Measurements from ENCODE around the gene DYRK1A.

The DYRK1A gene

DNA sequence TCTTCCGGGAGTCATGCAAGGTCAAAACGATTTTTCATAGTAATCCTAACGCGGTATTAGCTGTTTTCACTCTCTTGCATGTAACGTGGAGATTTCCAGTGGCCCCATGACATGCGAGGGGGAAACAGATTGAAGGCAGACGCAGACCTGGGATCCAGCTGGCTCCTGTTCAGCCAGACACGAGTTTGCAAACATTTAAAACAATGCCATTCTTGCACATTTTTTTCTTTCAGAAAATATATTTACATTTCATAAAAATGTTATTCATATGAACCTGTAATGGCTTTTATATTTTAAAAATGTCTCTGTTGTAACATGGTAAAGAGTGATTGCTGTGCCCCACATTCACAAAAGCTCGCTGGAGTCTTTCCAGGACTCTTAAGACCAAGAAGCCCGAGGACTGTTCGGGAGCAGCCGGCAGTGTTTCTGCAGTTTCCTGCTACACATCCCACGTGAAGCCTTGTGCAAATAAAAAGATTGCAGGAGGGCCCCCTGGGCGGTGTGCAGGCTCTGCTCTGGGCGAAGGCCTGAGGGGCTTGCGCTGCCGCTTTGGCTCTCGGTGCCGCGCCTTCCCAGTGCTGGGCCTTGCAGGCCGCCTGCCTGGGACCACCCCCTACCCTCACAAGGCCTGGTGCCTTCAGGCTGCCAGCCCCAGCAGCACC lies 184.9 kb downstream of the DYRK1A start:
- DNase-seq = peak; percentile 52

DNA sequence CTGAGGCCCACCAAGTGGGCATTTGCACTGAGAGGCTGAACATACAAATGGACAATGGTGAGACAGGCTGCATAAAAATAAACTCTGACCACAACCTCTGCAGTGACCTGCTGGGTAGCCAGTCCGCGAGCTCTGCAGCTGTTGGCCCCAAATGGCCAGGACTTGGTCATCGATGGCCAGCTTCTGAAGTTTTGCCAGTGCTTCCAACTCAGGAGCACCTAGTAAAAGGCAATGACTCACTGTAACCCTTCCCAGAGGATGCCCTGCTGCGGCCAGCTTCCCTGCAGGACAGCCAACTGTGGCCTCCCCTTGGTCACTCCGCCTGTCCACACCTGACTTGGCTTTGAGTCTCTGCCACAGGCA lies 185.4 kb downstream of the DYRK1A start:
- no peak for DNase-seq

DNA sequence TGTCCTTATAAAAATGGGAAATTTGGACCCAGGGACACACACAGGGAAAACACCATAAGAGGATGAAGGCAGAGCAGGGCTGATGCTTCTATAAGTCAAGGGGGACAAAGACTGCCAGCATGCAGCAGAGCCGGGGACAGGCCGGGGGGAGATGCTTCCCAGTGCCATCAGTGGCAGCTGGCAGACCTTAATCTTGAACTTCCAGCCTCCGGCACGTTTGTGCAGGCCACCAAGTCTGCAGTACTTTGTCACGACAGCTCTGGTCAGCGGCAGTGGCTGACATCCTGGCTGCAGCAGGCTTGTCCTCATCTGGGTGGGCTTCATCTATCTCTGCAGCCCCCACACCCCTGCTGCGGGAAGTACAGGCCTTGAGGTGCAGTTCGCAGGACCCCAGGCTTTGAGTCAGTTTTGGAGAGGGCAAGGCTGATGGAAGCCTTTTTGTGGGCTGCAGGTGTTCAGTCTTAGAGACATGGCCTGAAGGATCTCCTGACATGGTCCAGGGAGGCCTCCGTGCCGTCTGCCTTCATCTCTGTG lies 186.0 kb downstream of the DYRK1A start:
- no peak for DNase-seq

DNA sequence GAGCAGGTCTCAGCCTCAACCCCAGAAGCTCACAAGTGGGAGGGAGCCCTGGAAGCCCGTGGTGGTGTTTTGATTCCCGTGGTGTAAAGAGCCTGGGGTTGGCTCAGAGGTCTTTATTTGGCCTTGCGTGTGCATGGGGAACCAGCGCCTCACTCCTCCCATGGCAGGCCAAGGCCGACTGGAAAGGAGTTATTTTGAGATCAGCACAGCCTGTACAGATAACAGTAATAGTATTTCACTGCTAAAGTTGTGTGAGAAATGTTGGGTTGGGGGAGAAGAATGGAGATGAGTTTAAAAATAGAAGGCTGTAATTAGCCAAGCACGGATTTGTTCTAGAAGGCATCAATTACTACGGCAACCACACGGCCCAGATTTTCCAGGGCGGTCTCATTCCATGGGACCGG lies 186.5 kb downstream of the DYRK1A start:
- DNase-seq = no peak

DNA sequence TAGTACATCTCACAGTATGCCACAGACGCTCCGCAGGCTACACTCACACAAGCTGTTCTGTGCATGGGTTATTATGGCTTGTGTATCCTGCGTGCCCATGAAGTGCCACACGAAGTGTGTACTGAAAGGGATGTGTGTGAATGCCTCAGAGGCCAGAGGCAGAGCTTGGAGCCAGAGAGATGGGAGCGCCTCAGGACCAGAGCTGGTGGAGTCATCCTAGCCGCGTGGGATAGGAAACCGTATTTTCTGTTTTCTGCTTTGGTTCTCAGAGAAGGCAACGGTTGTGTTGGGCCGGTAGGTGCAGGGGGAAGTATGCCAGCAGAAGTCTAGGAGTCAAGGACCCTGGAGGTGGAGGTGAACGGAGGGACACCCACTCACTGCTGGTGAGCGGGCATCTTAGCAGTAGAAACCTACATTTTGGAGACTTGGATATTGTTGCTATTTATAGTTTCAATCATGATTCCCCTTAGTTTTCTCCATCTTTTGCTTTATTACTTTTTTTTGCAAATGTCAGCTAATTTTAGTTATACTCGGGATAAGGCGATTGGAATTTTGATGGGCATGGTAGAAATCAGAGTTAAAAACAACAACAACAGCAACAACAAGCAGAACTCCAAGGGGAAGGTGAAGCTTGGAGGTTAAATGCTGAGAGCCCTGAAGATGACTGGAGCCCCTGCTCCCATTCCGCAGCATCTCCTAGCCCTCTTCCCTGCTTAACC lies 188.2 kb downstream of the DYRK1A start:
- DNase-seq = no peak

DNA sequence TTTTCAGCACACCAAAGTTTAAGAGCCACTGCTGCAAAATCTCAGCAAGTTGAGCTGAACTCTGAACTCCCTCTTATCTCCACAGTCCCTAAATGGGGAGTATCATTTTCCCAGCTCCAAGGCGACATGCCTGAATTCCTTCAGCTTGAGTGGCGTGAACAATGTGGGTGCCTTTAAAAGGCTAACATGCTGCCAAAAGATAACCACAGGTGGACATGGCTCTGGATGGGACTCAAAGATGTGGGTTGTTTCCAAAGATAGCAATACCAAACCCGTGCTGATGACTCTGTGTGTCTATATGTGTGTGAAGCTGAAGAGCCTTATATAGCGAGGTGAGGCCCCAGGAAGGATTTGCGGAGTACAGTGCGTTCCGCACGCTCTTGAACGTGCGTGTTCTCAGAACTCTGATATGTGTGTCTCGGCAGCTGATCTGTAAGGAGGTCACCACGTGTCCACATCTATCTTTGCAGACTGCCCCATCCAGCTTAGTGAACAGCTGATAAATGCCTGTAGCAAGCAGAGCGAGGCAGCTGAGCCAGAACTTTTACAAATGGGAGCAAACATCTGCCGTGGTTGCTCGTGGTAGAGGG lies 189.2 kb downstream of the DYRK1A start:
- DNase-seq = no peak

DNA sequence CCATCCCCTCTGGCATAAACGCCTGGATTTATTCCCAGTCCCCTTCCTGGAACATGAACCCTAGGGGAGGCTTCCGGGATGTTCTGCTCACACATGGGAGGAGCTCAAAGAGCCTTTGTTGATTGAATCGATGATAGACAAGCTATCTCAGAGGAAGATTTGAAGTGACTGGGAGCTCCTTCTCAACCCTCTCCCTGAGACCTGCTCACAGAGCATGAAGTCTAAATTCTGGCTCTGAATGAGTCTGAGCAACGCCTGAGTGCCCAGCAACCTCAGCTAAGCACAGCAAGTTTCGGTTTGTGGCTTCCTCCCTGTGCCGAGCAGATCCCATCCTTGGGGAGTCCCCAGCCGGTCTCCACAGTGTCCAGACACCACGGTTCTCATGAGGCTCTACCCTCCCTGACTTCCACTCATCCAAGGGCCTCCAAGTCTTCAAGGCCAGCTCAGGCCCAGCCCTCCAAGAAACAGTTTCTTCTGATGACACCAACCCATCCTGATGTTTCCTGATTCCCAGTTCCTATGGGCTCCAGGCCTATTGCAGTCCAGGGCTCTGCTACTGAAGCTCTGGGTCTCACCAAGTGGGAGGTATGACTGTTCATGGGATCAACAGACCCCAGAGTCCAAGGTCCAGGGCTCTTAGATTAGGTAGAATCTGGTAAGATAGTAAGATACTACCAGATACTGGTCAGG lies 190.8 kb downstream of the DYRK1A start:
- DNase-seq = no peak

DNA sequence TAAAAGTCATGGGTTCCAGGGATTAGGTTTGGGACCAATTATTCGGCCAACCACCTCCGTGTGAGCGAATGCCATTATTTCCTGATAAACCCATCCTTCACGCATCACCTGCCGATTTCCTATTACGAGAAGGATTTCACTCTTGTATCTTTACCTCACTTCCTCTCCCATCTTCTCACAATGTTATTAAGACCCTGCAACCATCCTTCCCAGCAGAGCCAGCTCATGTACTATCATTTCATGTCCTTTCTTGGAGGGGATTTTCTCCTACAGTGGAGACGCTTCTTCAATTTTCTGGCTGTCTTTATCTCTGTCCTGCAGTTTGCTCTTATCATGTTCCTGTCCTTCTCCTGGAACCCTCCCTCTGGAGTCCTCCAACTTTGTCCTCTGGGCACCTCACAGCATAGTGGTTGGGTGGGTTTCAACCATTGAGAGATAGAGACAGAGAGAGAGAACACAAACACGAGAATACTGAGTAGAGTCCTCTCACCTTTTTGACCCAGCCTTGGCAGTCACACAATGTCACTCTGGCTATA lies 192.2 kb downstream of the DYRK1A start:
- no peak for DNase-seq

DNA sequence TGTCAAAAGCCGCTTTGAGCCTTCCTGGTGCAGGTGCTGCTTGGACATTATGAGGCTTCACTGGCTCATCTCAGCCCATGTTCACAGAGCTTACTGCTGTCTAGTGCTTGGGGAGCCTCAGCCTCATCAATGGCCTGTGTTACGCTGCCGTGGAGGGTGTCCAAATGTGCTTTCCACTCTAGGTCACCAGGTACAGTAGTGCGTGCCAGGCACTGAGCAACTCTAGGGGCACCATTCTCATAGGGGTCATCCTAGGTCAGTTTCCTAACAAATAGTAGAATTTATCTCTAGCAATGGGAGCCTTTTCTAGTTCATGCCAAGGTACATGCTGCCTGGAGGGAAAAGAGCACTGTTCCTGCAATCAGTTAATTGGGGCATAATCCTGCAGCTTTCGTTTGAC lies 193.8 kb downstream of the DYRK1A start:
- no peak for DNase-seq

DNA sequence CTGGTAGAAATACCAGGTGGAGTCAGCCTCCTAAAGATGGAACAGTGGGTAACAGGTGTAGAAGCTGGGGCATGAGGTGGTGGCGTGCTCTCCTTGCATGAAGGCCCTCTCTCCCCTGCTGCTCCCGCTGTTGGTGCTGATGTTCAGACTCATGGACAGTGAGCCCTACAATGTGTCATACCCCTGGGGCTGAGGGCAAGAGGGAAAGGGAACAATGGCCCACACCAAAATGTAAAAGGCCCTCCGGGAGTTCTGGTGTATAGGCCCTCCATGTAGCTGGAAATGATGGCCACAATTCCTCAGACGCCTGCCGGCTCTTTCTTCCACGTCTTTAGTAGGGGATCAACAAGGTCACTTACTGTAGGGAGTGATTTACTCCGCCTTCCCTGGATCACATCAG lies 194.9 kb downstream of the DYRK1A start:
- DNase-seq = no peak

DNA sequence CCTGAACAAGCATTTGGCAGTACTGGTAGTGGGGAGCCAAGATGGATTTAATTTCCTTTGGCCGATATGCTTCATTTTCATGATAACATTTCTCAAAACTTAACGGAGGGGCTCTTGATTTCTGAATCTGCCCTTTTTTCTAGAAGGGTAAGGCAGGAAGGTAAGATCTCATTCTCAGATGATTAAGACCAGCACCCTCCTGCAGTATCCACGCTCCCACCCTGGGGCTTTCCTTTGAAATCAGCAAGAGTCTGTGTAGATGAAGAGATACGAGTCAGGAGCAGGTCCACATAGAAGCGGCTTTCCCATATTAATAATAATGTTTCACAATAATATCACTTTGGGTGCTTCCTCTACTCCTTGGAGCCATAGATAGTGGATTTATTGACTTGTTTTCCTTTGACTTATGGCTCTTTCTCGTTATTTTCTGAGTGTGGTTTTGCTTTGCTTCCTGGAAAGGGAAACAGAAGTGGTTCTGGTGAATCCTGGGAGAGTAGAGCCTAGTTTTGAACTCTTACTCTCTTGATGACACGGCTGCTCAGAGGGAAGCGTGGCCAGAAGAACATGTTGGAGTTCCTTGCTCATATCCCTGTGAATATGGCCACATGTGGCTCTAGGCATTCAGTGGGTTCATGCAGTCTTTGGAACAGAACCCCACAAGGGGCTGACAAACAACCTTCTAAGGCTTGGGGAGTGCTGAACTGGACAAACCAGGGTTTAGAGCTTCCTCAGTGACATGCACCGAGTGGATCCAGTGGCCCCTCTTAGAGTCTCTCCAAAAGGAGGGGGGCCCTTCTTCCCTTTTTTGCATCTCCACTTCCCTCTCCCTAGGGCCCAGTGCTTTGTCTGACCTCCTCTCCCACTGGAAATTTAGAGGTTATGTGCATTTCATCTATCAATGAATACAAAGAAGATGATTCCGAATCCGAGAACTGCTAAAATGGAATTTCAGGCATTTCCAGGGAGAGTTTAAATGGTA lies 195.7 kb downstream of the DYRK1A start:
- DNase-seq = no peak

DNA sequence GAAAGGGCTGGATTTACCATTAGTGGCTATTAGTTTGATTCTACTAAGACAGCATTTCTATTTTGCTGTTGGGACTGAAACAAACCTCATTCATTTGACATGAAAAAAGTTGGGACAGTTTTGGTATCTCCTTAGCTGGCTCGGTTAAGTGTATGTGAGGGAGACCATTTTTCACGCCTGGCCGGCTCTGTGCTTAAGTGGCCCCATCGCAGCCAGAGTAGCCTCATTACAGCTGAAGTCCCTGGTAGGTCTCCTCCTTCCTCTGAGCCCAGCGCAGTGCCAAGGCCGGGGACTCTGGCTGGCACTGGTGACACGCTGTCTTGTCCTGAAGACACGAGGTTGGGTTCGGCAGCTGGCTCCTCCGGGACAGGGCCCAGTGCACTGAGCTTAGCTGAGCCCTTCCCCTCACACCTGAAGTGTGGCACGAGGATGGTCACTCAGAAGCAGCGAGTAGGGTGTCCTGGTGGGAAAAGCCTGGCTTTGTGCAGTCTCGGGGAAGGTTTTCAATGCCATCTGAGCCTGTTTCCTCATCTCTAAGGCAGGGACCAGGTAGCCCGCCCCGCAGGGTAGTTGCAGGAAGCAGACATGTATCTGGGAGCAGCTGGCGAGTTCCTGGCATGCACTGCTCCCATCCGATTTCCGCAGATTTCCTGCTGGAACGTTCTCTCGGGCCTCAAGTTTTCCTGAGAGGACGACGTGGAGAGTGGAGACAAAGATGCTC lies 196.5 kb downstream of the DYRK1A start:
- no peak for DNase-seq

DNA sequence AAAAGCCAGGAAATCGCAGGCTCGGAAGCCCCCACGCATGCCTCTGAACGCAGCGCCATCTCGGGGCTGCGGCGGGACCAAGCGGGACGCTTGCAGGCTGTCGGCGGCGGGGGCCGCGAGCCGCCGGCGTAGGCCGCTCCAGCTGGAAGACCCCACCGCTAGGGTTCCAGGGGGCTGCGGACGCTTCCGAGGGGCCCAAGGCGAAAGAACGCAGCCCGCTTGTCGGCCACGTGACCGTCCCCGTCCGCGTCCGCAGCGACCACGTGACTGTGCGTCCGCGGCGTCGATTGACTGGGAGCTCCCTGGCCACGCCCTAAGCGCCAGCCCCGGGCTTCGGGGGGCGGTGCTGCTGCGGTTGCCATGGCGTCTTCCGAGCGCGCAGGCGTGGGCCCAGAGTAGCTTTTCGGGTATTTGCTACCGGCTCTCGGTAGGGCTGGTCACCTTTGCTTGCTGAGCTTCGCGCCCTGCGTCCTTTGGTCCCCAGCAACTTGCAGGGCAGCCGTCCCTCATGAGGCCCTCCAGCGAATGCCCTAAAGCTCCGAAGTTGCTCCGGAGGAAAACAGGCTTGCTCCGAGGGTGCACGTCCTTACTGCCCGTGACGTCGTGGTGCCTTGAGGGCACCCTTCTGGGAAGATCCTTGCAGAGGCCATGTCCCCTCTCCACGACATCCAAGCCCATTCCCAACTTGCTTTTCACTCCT lies 197.2 kb downstream of the DYRK1A start:
- peak; percentile 95 for DNase-seq

DNA sequence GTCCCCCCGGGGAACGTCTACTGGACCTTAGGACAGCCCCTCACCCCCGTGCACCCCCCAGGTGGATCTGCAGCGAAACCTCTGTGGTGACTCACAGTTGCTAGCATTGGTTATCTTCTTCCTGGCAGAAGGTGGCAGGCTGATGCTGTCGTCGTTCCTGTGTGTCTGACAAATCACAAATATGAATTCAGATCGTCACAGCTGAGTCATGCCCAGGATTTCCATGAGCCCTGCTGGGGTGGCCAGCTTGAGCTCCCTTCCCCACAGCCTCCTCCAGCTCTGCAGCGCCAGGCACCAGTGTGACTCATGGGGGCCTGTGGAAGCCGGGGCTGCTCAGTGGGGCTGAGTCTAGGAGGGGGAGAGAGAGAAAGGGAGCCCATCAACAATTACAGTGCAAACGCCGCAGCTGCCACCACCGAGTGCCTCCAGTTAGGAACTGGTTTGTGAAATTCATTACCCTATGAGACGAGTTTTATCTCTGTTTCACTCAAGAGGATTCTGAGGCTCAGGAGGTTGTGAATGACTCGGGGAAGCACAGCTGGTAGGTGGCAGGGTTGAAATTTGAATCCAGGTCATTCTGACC lies 197.9 kb downstream of the DYRK1A start:
- DNase-seq = peak; percentile 68

DNA sequence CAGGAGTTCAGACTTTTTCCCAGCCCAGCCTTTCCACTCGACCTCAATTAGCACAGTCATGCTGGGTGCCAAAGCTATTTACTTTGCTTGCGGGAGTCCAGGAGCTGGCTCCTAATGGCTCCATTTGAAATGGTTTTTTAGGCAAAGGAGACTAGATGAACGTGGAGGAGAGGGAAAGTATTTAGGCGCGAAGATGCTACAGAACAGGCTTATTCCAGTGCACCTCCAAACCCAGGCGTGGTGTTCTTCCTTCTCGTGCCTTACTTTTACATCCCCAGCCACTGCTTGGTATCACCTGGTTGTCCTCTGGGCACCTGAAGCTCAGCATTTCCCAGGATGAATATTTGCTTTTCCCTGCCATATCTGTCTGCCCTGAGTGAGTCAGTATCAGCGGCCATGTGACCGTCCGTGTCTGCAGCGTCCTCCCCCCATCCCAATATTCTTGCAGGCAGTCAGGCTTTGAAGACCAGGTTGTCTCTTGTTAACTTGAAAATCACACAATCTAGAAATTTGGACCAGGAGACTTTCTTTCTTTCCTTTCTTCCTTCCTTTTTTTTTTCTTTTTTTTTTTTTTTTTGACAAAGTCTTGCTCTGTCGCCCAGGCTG lies 198.5 kb downstream of the DYRK1A start:
- DNase-seq = no peak

DNA sequence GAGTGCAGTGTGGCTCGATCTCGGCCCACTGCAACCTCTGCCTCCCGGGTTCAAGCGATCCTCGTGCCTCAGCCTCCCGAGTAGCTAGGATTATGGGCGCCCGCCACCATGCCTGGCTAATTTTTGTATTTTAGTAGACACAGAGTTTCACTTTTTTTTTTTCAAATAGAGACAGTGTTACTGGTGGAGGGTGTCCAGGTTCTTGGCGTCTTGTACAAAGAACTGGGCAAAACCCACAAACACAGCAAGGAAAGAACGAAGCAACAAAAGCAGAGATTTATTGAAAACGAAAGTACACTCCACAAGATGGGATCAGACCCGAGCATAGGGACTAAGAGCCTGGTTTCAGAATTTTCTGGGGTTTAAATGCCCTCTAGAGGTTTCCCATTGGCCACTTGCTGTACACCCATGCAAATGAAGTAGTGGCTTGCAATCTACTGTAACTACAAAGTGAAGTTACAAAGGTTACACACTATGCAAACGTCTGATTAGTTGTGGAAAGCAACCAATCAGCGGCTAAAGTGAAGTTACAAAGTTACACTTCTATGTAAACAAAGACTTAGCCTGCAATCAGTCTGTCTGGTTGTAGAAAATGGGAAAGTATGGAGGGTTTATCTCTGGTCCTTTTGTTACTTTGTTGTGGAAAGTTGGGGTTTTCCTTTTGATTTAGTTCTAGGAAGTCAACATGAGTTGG lies 199.1 kb downstream of the DYRK1A start:
- DNase-seq = no peak

DNA sequence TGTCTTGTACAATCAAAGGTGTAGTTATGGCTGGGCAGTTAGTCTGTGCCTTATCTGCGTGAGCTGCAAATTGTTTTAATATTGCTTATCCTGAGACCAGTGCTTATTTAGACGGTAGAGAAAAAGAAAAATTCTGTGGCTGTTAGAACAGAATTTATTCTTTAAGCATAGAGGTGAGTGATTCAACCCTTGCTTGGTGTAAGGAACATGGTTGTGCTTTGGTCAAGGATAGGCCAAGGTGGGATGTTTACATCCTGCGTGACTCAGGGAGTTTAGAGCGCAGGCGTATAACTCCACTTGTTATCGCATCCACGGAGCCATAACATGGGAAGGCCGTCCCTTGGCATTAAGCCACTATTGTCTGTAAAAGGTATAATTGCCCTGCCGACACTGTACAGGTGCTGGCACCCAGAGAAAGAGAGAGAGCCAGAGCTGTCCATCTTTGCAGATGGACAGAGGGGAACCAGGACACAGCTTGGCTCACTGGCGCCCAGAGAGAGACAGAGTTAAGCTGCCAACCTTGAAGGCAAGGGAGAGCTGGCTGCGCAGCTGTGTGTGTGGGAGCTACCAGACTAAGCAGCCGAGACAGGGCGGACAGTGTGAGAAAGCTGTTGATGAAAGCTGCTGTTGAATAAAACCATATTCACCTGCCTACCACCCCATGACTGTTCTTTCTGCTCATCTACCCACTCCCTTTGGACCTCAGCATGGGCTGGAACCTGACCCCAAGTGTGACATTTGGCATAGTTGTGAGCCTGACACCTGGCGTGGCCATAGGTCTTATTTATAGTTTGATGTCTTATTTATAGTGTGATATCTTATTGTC lies 200.4 kb downstream of the DYRK1A start:
- DNase-seq = no peak

DNA sequence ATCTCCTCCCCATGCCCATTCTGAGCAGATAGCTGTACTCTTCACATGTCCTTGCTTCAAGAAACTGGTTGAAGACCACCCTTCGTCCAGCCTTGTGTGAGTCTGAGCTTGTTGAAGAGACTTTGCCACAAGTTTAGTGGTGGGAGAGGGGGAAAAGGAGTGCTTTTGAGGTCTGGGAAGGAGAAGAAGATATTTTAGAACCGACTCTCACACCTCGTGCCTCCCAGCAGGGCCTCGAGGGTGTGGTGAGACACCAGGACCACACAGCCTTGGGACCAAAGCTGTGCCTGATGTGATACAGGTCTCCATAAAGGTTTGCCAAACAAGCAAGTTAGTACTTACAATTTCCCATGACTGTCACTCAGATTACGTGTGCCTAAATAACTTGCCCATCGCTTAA lies 201.8 kb downstream of the DYRK1A start:
- DNase-seq = no peak
